ENCODE data around the gene ZFAND6. TPM values are rescaled to one million over a fixed set of nuclear protein-coding genes. Genes with fewer than 3 reads are reported as not detected.

ZFAND6 gene
- total RNA-seq, 1 experiment from 2014 or later: 57.6 TPM

- POLR2A ChIA-PET: interaction anchor here (0.8 to 1.3 kb wide), 4 partner anchors 10 to 77 kb away, joined by 3 to 7 read pairs (median 4); partner anchors contain the start of gene ZFAND6
- TF ChIP-seq CTCF (IDR thresholded peaks at IDR 0.05; ENCODE audit: unreplicated experiment): peak; percentile 19
- Mint-ChIP-seq H3K27me3 (ENCODE audit: insufficient read depth, unreplicated experiment) (no peaks in the 10 kb centered on the region), H3K4me1 (ENCODE audit: insufficient read depth, unreplicated experiment) (peaks cover 14% of the 10 kb centered on the region), H3K4me3 (ENCODE audit: unreplicated experiment) (no peak overlapping the region), H3K9me3 (ENCODE audit: unreplicated experiment) (no peaks in the 10 kb centered on the region), H3K36me3 (ENCODE audit: insufficient read depth, unreplicated experiment) (peaks cover 10% of the 10 kb centered on the region), H3K27ac (ENCODE audit: low read depth, unreplicated experiment) (no peak overlapping the region)
- intact Hi-C loops (cut with micrococcal nuclease): no loop called here
- CTCF ChIA-PET: interaction anchor here (0.8 to 1.7 kb wide), 8 partner anchors 11 to 227 kb away, joined by 3 to 6 read pairs (median 4); no protein-coding TSS in a partner anchor
- BruUV-seq (replicated peaks): no TSS peak
- peak; percentile 18 for DNase-seq (ENCODE audit: unreplicated experiment)
These were observed 31.5 kb downstream of the ZFAND6 start for GRCh38 chr15:80090879-80091503.

- ChIA-PET CTCF (interaction anchor here (0.6 to 0.9 kb wide), 2 partner anchors 12 to 28 kb away, joined by 3 to 7 read pairs; no protein-coding TSS in a partner anchor), POLR2A (interaction anchor here (0.5 to 2.4 kb wide), 5 partner anchors 9 to 600 kb away, joined by 3 to 8 read pairs (median 4); no protein-coding TSS in a partner anchor)
- no TSS peak for BruUV-seq (replicated peaks)
- Mint-ChIP-seq H3K9me3 (ENCODE audit: unreplicated experiment) (no peaks in the 10 kb centered on the region), H3K4me3 (ENCODE audit: unreplicated experiment) (no peak overlapping the region), H3K27me3 (ENCODE audit: insufficient read depth, unreplicated experiment) (no peaks in the 10 kb centered on the region), H3K36me3 (ENCODE audit: insufficient read depth, unreplicated experiment) (peaks cover 4% of the 10 kb centered on the region), H3K4me1 (ENCODE audit: insufficient read depth, unreplicated experiment) (peaks cover 14% of the 10 kb centered on the region), H3K27ac (ENCODE audit: low read depth, unreplicated experiment) (peak overlapping the region; percentile 64)
- DNase-seq (ENCODE audit: unreplicated experiment): peak; percentile 13
- no peak for TF ChIP-seq CTCF (IDR thresholded peaks at IDR 0.05; ENCODE audit: unreplicated experiment)
- intact Hi-C loops (cut with micrococcal nuclease): no loop called here
These were observed 34.5 kb downstream of the ZFAND6 start for GRCh38 chr15:80093854-80094418.

- CTCF ChIA-PET: interaction anchor here (0.6 kb wide), 1 partner anchor 20 kb away, joined by 5 read pairs; no protein-coding TSS in a partner anchor
- H3K27ac Mint-ChIP-seq (ENCODE audit: low read depth, unreplicated experiment): no peak overlapping the region
These were observed 36.0 kb downstream of the ZFAND6 start for GRCh38 chr15:80095511-80095910.

More at GRCh38 chr15:80095511-80095910, 36.0 kb downstream of the ZFAND6 start:
- BruUV-seq (replicated peaks): no TSS peak
- no peak for DNase-seq (ENCODE audit: unreplicated experiment)
- Mint-ChIP-seq H3K4me1 (ENCODE audit: insufficient read depth, unreplicated experiment) (peaks cover 7% of the 10 kb centered on the region), H3K27me3 (ENCODE audit: insufficient read depth, unreplicated experiment) (no peaks in the 10 kb centered on the region), H3K4me3 (ENCODE audit: unreplicated experiment) (no peak overlapping the region), H3K36me3 (ENCODE audit: insufficient read depth, unreplicated experiment) (peaks cover 4% of the 10 kb centered on the region), H3K9me3 (ENCODE audit: unreplicated experiment) (no peaks in the 10 kb centered on the region)
- intact Hi-C loops (cut with micrococcal nuclease): no loop called here
- no peak for TF ChIP-seq CTCF (IDR thresholded peaks at IDR 0.05; ENCODE audit: unreplicated experiment)
- POLR2A ChIA-PET: interaction anchor here (0.9 kb wide), 1 partner anchor 10 kb away, joined by 3 read pairs; no protein-coding TSS in a partner anchor

All from MCF 10A (cell line).